Mesodermal cell (in vitro differentiated cells): Measurements from ENCODE around the gene EPS8L3.
"Not testable (repeated sequence)": the region's sequence is repeated elsewhere in the genome, so short reads cannot be mapped to it uniquely, and the experiment has no call there.

Experiments used
- H3K27ac ChIP-seq: 2 replicates; pipeline ENCODE4 v1.7.0; 2013; ENCODE audit warnings: mild to moderate bottlenecking, low read depth, low read length, moderate library complexity; ENCODE audit not compliant: severe bottlenecking
- H3K36me3 ChIP-seq: 2 replicates; pipeline ENCODE4 v1.7.1; 2013; ENCODE audit warnings: mild to moderate bottlenecking, low read length, moderate library complexity; ENCODE audit not compliant: control insufficient read depth, insufficient read depth
- H3K4me1 ChIP-seq: one replicate; pipeline ENCODE4 v1.7.1; 2013; ENCODE audit warnings: mild to moderate bottlenecking, low read length; ENCODE audit not compliant: insufficient read depth, control insufficient read depth, poor library complexity, severe bottlenecking
- H3K4me3 ChIP-seq: 2 replicates; pipeline ENCODE4 v1.7.0; 2013; ENCODE audit warnings: low read length, control low read depth, mild to moderate bottlenecking; ENCODE audit not compliant: insufficient read depth, poor library complexity, severe bottlenecking; ENCODE audit errors: extremely low read depth
- H3K9me3 ChIP-seq: 2 replicates; pipeline ENCODE4 v1.7.1; 2013; ENCODE audit warnings: mild to moderate bottlenecking, low read length, moderate library complexity; ENCODE audit not compliant: control insufficient read depth
- WGBS, 2 experiments: methylation state at CpG; one replicate each; pipeline ENCODE4 v1.1.5; 2013; ENCODE audit warnings: missing lambda C conversion rate in 2 of 2; ENCODE audit not compliant: insufficient coverage in 2 of 2; 5-methylcytosine and 5-hydroxymethylcytosine counted together

EPS8L3 gene

DNA sequence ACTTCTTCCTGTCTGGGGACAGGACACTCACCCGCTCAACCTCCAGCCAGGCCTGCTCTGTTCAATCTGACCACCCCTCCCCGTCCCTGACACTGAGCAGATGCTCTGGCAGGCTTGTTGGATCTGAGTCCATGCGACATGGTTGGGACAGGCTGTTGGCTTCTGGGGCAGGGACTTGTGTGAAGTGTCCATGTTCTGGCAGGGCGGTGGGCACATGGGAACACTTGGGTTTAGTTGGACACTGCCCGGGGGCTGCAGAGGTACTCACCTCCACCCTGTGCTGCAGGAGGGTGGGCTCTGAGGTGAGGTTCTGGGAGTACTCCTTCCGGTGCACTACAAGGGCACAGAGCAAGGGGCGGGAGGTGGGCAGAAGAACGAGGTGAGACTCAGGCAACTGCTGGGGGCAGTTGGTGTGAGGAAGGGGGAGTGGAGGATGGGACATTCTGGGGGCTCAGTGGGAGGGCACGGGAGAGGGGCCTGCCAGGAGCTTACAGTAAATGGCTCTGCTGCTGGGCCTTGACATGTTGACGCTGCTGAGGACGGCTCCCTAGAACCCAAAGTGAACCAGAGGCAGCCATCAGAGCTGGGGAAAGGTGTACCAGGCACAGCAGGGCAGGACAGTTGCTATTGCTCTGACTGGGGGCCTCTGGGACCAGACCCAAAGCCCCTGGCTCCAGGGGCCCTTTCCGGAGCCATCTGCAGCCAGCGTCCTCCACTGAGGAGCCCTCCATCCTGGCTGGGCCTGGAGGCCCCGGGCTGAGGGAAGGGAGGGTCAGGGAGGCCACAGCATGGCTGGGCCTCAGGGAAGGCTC, 2.3 kb downstream of the EPS8L3 start:
- no peaks in the 10 kb centered on the region for H3K36me3 ChIP-seq
- WGBS, 2 experiments = 91 to 94% methylated on average over 10 to 12 of the region's 14 CpGs
- no peaks in the 10 kb centered on the region for H3K9me3 ChIP-seq
- no peak overlapping the region for H3K27ac ChIP-seq
- H3K4me3 ChIP-seq = no peak overlapping the region
- H3K4me1 ChIP-seq = no peaks in the 10 kb centered on the region

DNA sequence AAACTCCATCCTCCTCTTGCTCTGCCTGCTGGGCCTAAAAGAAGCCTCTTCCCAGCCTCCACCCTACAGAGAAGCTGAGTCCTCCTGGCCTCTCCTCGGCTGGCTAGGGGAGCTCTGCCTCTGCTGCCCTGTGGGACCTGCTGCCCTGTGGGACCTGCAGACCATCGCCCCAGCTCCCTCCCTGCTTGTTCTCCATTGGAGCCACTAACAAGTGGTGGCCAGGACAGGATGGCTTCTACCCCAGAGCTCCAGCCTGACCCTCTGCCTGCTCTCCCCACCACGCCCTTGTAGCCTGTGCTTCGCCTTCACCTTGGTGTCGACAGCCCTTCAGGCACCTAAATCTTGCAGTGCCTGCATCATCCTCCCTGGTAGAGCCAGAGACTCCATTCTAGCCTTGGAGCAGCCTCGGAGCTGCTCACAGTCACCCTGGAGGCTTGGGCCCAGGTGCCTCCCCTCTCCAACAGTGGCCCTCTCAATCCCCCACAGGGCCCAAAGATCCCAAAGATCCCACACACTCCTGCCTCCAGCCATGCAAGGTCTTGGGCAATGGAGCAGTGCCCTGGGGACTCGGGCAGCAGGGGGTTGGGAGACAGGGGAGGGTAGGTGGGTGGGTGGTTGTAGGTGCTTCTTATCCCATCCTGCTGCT, 3.0 kb downstream of the EPS8L3 start:
- Histone ChIP-seq H3K4me3 (no peak overlapping the region), H3K27ac (no peak overlapping the region), H3K9me3 (no peaks in the 10 kb centered on the region), H3K4me1 (no peaks in the 10 kb centered on the region), H3K36me3 (no peaks in the 10 kb centered on the region)
- 96 to 100% methylated on average over 4 to 6 of the region's 7 CpGs for WGBS, 2 experiments

DNA sequence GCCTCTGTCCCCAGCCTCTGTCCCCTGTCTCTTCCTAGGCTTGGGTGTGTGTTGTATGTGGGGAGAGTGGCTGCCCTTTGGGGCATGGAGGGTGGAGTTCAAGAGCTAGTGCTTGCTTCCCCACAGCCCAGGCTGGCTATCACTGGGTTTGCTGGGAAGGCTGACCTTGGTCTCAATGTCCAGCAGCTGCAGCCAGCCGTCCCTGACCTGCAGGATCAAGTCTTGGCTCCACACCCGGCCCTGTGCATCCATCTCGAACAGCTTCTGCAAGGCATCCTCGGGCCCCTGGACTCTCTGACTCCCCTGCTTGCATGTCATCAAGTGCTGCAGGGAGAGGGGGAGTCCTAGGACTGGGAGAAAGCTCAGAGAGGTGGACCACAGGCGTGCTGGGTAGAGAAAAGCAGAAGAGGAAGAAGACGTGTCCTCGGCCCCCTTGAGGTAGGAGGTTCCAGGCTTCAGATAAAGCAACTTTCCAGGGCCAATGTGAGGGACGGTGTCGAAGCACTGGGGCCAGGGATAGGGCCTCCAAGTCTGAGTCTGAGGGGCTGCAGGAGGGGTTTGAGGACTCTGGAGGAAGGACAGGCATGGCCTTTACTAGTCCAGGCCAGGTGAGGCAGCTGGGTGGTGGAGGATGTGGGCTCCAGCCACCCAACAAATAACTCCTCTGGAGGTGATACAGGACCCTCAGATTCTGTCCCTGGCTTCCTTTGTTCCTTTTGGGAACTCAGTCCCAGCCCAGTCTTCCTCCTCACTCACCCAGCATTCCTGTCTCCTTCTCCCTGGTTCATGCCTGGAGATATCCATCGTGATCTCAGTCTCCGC, 4.0 kb downstream of the EPS8L3 start:
- Histone ChIP-seq H3K36me3 (no peaks in the 10 kb centered on the region), H3K4me1 (no peaks in the 10 kb centered on the region), H3K4me3 (no peak overlapping the region), H3K27ac (no peak overlapping the region), H3K9me3 (no peaks in the 10 kb centered on the region)
- WGBS, 2 experiments = 93 to 94% methylated on average over 11 of the region's 11 CpGs

DNA sequence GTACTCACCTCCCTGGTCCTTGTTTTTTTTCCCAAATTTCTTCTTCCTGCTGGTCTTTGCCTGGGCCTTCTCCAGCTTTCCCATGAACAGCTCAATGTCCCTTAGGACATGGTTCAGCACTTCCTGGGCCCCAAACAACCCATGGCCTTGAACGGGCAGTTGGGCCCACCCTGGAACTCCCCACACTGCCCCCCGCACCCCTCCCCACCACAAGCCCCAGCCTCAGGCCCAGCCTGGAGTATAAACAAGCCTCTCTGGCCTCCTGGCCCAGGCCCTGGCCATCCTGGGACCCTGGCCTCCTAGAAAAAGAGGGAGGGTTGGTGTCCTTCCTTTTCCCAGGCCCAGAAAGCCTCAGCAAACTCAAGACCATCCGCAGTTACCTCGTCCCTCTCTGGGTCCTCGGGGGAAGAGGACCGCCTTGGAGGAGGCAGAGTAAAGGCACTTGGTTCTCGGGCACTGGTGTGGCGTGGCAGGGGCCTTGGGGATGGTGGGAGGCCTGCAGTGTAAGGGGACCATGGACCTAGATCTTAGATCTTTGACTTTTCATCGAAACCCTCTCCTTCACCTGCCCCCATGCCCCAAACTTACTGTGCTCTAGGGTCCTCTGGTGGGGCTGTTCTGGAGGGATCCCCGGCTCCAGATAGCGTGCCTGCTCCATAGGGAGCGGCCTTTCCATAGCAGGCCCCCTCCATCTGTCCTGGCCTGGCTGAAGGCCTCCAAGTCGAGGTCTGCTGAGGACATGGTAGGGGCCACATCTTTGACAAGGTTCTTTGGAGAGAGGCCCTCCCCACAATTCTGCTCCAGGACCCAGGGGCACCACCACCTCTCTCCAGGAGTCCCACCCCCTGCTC, 5.6 kb downstream of the EPS8L3 start:
- Histone ChIP-seq H3K9me3 (no peaks in the 10 kb centered on the region), H3K27ac (no peak overlapping the region), H3K36me3 (no peaks in the 10 kb centered on the region), H3K4me1 (no peaks in the 10 kb centered on the region), H3K4me3 (no peak overlapping the region)
- WGBS, 2 experiments = 100% methylated on average over 3 to 6 of the region's 13 CpGs

DNA sequence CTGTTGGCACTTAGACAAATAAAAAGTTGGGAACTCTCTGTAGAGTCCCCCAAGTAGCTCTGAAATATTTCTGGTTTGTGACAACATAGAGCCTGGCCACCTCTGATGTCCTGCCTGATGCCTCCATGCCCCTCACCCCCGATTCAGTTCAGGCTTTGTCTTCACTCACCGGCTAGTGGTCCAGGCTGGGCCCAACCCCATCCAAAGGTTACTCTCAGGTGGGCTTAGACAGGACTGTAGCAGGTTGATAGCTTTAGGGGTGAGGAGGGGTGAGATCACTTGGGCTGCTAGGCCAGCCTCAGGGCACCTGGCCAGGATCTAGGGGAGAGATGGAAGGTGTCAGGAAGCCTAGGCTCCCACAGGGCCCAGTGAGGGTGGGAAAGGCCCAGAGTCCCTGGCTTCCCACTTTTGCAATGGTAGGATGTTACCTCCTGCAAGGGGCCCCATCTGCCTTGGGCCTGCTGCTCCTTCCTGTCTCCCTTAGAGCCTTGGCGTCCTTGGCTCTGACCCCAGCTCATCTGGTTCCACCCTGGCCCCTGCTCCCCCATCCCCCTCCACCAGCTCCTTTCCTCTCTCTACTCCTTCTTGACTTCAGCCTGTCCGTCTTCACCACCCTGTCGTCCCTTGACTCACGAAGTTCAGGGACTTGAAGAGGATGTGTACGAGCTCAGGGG, 6.7 kb downstream of the EPS8L3 start:
- Histone ChIP-seq H3K36me3 (no peaks in the 10 kb centered on the region), H3K9me3 (no peaks in the 10 kb centered on the region), H3K4me1 (no peaks in the 10 kb centered on the region), H3K27ac (no peak overlapping the region), H3K4me3 (no peak overlapping the region)
- 91 to 100% methylated on average over 4 to 7 of the region's 7 CpGs for WGBS, 2 experiments

DNA sequence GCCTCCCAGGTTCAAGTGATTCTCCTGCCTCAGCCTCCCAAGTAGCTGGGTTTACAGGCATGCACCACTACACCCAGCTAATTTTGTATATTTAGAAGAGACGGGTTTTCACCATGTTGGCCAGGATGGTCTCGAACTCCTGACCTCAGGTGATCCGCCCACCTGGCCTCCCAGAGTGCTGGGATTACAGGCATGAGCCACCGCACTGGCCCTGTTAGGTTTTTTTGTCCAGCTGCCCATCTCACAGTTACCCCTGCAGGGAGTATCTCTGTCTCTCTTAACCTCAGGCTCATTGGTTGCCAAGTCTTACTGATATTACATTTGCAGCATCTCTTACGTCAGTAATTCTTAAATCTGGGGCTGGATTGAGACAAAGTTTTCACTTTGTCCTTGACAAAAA, 7.4 kb downstream of the EPS8L3 start:
- not testable (repeated sequence) for H3K4me1 ChIP-seq, H3K9me3 ChIP-seq, H3K36me3 ChIP-seq, H3K4me3 ChIP-seq, H3K27ac ChIP-seq
- 88 to 100% methylated on average over 4 of the region's 5 CpGs for WGBS, 2 experiments

DNA sequence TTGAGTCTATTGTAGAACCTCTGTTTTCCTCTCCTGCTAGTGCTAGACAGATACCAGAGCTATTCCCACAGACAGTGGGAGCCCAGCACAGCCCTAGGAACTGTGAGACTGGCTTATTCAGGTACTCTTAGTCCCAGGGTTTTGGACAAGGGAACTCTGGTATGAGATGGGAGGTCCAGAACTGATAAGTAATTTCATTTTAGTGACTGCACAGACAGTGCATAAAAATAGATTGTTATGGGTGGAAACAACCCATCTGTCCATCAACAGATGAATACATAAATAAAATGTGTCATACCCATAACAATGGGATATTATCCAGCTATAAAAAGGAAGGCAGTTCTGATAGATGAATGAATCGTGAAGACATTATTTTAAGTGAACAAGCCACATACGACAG, 9.0 kb downstream of the EPS8L3 start:
- H3K4me1 ChIP-seq = no peaks in the 10 kb centered on the region
- H3K36me3 ChIP-seq = no peaks in the 10 kb centered on the region
- WGBS, 2 experiments = 94% methylated on average over 2 of the region's 2 CpGs; no CpG with 5 or more reads in 1 of the 2 experiments

DNA sequence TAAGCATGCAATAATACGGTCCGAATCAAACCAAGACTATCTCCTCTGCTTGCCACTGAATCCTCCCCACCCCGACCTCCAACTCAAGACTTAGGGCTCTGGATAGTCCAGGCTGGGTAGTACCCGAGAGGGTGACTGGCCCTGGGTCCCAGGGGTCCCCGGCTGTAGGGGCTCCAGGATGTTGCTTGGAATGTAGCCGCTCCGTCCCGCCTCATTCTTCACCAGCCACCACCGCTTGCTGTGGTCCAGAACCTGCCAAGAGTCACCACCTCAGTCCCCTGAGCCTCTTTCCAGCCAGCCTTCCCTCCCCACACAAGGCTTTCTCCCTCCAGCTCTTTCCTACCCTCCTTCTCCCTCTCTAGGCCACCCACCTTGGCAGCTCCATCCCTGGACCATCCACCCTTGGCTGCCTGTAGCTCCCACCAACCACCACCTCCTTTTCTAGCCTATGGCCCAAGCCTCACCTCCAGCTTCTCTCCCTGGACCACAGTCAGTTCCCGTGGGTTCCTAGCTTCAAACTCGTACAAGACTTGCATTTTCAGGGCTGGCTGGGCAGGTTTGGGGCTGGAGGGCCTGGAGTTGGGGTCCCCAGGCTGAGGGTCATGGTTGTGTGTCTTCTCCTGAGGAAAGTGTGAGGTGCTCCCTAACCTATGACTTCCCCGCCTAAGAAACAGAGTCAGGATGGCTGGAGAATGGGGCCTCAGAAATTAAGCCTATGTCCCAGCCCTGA, 12.0 kb downstream of the EPS8L3 start:
- 86 to 99% methylated on average over 10 of the region's 12 CpGs for WGBS, 2 experiments
- Histone ChIP-seq H3K27ac (no peak overlapping the region), H3K36me3 (no peaks in the 10 kb centered on the region), H3K4me1 (no peaks in the 10 kb centered on the region), H3K9me3 (no peaks in the 10 kb centered on the region), H3K4me3 (no peak overlapping the region)

More for the DNA sequence above, 9.0 kb downstream of the EPS8L3 start:
- H3K9me3 ChIP-seq = no peaks in the 10 kb centered on the region
- no peak overlapping the region for H3K4me3 ChIP-seq
- no peak overlapping the region for H3K27ac ChIP-seq

DNA sequence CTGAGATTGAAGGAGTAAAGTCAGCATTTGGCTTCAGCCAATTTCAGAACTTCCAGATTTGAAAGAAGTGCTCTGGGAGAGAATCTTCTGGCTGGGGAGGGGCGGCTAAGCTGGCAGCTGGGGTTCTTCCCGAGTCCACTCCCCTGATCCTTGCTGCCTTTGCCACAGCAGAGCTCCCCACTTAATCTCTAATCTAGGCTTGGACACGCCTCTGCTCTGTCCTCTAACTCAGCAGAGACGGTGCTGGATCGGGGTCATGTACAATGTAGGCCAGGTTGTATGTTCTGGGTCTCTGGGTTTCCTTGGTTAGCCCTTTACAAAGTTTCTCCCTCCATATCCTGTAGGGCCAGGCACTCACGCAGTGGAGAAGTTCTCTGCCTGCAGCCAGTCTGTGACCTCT, 12.8 kb downstream of the EPS8L3 start:
- Histone ChIP-seq H3K27ac (no peak overlapping the region), H3K4me1 (no peaks in the 10 kb centered on the region), H3K9me3 (no peaks in the 10 kb centered on the region), H3K4me3 (no peak overlapping the region), H3K36me3 (no peaks in the 10 kb centered on the region)
- WGBS, 2 experiments = 90 to 100% methylated on average over 1 to 5 of the region's 6 CpGs
